K562 (cell line): ENCODE measurements around the gene IQGAP3. TPM values are rescaled to one million over a fixed set of nuclear protein-coding genes. Genes with fewer than 3 reads are reported as not detected.
A peak's percentile ranks its signal among the peaks of the same experiment; 100 is the strongest.

ENCODE experiments used
- GTF2A2 ChIP-seq: IDR thresholded peaks from 2 replicates; pipeline ENCODE4 v1.6.1; 2016; ENCODE audit warnings: mild to moderate bottlenecking, missing genetic modification characterization, missing compliant biosample characterization
- KHSRP ChIP-seq: fragments of 450-650 bp; IDR thresholded peaks from 2 replicates; pipeline ENCODE4 v1.6.1; 2017
- NFXL1 ChIP-seq: fragments of 450-650 bp; formaldehyde crosslinking; IDR thresholded peaks from 2 replicates; pipeline ENCODE4 v1.4.0; 2021; ENCODE audit warnings: mild to moderate bottlenecking
- ZNF184 ChIP-seq: sonication (generic); formaldehyde crosslinking; IDR thresholded peaks from 2 replicates; pipeline ENCODE4 v1.5.0; 2020; ENCODE audit warnings: missing genetic modification reagents
- ZNF79 ChIP-seq: fragments of 250-450 bp; sonication (Bioruptor Pico); IDR thresholded peaks from 2 replicates; pipeline ENCODE4 v1.4.0; 2020; ENCODE audit warnings: low read depth, mild to moderate bottlenecking, moderate library complexity
- polyA plus RNA-seq, 8 experiments: library from polyadenylated mRNA; depleted of rRNA in 4 of 8; stranded (reverse) in 5 of 8; unstranded in 3 of 8; fragments of >200 nt; fragmentation: Nextera tagmentation in 2 of 8; fragmentation: Illumina TruSeq in 1 of 8; extraction: Ambion mirVana in 2 of 8; extraction: Trizol in 1 of 8; gene quantifications; 2 replicates each; pipeline versions ENCODE4 v1.2.1 to v1.2.3, GENCODE V29; 2011 to 2014; ENCODE audit warnings: inconsistent platforms in 1 of 8, missing spikeins in 1 of 8
- total RNA-seq, 7 experiments: library from RNA; depleted of rRNA in 6 of 7; stranded (reverse); fragments of >200 nt in 6 of 7; fragmentation: Illumina TruSeq in 2 of 7; extraction: Trizol in 2 of 7; gene quantifications; 2 replicates each; pipeline versions ENCODE4 v1.2.1 to v1.2.3, GENCODE V29; 2011 to 2021; ENCODE audit warnings: low replicate concordance in 1 of 7
- TF ChIP-seq, protein P1 (sequence below), 3 experiments: fragments of 200-800 bp in 1 of 3; fragments of 250-450 bp in 1 of 3; fragments of 450-650 bp in 1 of 3; sonication (Bioruptor Pico) in 1 of 3; sonication (Bioruptor generic) in 1 of 3; formaldehyde crosslinking in 1 of 3; IDR thresholded peaks; 2 replicates each; pipeline versions ENCODE4 v1.6.1 to v1.8.0; 2016 to 2022; ENCODE audit warnings: mild to moderate bottlenecking in 2 of 3, missing genetic modification characterization in 2 of 3, missing compliant biosample characterization in 1 of 3, moderate library complexity in 1 of 3
- TF ChIP-seq, protein P2 (sequence below): sonication (generic); formaldehyde crosslinking; IDR thresholded peaks from 2 replicates; pipeline ENCODE4 v1.8.0; 2022; ENCODE audit warnings: mild to moderate bottlenecking, missing genetic modification reagents, borderline replicate concordance
- TF ChIP-seq, protein P3 (sequence below): fragments of 450-650 bp; IDR thresholded peaks from 2 replicates; pipeline ENCODE4 v1.6.1; 2016; ENCODE audit warnings: mild to moderate bottlenecking, moderate library complexity

The IQGAP3 gene
- total and polyA plus RNA-seq, 9 of the 15 experiments (the other 6 are each of a cell fraction or from before 2014, with no cell fraction given): 1.4 to 16.6 (median 11.9) TPM

DNA sequence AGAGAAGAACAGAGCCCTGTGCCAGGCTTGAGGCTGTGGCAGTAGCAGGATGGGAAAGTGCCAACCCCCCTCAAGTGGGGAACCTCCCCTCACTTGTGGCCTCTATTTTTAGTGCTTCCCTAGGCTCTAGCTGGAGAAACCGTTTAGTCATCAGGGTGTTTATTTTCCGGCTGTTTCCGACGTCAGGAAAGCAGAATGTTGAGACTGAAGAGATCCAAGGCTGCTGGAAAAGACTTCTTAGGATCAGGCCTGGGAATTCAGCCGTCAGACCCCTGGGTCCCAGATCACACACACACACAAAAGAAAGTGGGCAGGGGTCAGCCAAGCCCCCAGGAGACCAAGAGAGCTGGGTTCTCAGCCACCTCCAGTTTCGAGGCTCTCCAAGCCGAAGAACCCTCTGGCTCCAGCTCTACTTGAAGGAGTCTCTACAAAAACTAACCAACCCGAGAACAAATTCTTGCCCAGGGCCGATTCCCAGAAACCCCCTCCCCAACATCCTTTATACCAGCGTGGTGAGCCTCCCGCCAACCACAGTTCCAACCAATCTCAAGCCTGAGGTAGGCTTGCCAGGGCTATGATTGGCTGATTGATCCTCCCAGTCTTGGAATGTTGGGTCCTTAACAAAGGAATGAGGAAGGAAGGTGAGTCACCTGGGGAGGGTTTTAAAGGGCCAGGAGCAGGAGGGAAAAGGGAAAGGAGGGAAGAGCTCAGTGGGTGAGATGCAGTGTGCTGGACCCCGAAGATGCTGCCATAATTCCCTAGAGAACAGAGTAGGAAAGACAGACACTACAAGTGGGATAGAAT lies 69.3 kb downstream of the IQGAP3 start (continued):
- TF ChIP-seq, protein P1, sequence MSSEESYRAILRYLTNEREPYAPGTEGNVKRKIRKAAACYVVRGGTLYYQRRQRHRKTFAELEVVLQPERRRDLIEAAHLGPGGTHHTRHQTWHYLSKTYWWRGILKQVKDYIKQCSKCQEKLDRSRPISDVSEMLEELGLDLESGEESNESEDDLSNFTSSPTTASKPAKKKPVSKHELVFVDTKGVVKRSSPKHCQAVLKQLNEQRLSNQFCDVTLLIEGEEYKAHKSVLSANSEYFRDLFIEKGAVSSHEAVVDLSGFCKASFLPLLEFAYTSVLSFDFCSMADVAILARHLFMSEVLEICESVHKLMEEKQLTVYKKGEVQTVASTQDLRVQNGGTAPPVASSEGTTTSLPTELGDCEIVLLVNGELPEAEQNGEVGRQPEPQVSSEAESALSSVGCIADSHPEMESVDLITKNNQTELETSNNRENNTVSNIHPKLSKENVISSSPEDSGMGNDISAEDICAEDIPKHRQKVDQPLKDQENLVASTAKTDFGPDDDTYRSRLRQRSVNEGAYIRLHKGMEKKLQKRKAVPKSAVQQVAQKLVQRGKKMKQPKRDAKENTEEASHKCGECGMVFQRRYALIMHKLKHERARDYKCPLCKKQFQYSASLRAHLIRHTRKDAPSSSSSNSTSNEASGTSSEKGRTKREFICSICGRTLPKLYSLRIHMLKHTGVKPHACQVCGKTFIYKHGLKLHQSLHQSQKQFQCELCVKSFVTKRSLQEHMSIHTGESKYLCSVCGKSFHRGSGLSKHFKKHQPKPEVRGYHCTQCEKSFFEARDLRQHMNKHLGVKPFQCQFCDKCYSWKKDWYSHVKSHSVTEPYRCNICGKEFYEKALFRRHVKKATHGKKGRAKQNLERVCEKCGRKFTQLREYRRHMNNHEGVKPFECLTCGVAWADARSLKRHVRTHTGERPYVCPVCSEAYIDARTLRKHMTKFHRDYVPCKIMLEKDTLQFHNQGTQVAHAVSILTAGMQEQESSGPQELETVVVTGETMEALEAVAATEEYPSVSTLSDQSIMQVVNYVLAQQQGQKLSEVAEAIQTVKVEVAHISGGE (CRISPR knock-in tag; IDR thresholded peaks at IDR 0.05): no peak
- TF ChIP-seq ZNF184 (CRISPR knock-in tag) (no peak), ZNF79 (CRISPR knock-in tag) (no peak), GTF2A2 (no peak), NFXL1 (no peak), KHSRP (no peak)
- TF ChIP-seq, protein P2, sequence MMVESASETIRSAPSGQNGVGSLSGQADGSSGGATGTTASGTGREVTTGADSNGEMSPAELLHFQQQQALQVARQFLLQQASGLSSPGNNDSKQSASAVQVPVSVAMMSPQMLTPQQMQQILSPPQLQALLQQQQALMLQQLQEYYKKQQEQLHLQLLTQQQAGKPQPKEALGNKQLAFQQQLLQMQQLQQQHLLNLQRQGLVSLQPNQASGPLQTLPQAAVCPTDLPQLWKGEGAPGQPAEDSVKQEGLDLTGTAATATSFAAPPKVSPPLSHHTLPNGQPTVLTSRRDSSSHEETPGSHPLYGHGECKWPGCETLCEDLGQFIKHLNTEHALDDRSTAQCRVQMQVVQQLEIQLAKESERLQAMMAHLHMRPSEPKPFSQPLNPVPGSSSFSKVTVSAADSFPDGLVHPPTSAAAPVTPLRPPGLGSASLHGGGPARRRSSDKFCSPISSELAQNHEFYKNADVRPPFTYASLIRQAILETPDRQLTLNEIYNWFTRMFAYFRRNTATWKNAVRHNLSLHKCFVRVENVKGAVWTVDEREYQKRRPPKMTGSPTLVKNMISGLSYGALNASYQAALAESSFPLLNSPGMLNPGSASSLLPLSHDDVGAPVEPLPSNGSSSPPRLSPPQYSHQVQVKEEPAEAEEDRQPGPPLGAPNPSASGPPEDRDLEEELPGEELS (CRISPR knock-in tag): no peak
- TF ChIP-seq, protein P3, sequence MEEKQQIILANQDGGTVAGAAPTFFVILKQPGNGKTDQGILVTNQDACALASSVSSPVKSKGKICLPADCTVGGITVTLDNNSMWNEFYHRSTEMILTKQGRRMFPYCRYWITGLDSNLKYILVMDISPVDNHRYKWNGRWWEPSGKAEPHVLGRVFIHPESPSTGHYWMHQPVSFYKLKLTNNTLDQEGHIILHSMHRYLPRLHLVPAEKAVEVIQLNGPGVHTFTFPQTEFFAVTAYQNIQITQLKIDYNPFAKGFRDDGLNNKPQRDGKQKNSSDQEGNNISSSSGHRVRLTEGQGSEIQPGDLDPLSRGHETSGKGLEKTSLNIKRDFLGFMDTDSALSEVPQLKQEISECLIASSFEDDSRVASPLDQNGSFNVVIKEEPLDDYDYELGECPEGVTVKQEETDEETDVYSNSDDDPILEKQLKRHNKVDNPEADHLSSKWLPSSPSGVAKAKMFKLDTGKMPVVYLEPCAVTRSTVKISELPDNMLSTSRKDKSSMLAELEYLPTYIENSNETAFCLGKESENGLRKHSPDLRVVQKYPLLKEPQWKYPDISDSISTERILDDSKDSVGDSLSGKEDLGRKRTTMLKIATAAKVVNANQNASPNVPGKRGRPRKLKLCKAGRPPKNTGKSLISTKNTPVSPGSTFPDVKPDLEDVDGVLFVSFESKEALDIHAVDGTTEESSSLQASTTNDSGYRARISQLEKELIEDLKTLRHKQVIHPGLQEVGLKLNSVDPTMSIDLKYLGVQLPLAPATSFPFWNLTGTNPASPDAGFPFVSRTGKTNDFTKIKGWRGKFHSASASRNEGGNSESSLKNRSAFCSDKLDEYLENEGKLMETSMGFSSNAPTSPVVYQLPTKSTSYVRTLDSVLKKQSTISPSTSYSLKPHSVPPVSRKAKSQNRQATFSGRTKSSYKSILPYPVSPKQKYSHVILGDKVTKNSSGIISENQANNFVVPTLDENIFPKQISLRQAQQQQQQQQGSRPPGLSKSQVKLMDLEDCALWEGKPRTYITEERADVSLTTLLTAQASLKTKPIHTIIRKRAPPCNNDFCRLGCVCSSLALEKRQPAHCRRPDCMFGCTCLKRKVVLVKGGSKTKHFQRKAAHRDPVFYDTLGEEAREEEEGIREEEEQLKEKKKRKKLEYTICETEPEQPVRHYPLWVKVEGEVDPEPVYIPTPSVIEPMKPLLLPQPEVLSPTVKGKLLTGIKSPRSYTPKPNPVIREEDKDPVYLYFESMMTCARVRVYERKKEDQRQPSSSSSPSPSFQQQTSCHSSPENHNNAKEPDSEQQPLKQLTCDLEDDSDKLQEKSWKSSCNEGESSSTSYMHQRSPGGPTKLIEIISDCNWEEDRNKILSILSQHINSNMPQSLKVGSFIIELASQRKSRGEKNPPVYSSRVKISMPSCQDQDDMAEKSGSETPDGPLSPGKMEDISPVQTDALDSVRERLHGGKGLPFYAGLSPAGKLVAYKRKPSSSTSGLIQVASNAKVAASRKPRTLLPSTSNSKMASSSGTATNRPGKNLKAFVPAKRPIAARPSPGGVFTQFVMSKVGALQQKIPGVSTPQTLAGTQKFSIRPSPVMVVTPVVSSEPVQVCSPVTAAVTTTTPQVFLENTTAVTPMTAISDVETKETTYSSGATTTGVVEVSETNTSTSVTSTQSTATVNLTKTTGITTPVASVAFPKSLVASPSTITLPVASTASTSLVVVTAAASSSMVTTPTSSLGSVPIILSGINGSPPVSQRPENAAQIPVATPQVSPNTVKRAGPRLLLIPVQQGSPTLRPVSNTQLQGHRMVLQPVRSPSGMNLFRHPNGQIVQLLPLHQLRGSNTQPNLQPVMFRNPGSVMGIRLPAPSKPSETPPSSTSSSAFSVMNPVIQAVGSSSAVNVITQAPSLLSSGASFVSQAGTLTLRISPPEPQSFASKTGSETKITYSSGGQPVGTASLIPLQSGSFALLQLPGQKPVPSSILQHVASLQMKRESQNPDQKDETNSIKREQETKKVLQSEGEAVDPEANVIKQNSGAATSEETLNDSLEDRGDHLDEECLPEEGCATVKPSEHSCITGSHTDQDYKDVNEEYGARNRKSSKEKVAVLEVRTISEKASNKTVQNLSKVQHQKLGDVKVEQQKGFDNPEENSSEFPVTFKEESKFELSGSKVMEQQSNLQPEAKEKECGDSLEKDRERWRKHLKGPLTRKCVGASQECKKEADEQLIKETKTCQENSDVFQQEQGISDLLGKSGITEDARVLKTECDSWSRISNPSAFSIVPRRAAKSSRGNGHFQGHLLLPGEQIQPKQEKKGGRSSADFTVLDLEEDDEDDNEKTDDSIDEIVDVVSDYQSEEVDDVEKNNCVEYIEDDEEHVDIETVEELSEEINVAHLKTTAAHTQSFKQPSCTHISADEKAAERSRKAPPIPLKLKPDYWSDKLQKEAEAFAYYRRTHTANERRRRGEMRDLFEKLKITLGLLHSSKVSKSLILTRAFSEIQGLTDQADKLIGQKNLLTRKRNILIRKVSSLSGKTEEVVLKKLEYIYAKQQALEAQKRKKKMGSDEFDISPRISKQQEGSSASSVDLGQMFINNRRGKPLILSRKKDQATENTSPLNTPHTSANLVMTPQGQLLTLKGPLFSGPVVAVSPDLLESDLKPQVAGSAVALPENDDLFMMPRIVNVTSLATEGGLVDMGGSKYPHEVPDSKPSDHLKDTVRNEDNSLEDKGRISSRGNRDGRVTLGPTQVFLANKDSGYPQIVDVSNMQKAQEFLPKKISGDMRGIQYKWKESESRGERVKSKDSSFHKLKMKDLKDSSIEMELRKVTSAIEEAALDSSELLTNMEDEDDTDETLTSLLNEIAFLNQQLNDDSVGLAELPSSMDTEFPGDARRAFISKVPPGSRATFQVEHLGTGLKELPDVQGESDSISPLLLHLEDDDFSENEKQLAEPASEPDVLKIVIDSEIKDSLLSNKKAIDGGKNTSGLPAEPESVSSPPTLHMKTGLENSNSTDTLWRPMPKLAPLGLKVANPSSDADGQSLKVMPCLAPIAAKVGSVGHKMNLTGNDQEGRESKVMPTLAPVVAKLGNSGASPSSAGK: peak; percentile 46
